Hepatic stellate cell (primary cell): Measurements from ENCODE around the gene MT1M.
"Not testable (repeated sequence)": the region's sequence is repeated elsewhere in the genome, so short reads cannot be mapped to it uniquely, and the experiment has no call there.

Experiments used
- DNase-seq: peaks from one replicate; pipeline ENCODE4 v3.0.0; 2011; ENCODE audit warnings: low spot score

The MT1M gene

GRCh38 chr16:56674570-56674969, 42.1 kb downstream of the MT1M start:
- DNase-seq = not testable (repeated sequence)

- DNase-seq = no peak
Measured at GRCh38 chr16:56675685-56676210, 43.3 kb downstream of the MT1M start.

- no peak for DNase-seq
Measured at GRCh38 chr16:56677474-56677873, 45.0 kb downstream of the MT1M start.

DNA sequence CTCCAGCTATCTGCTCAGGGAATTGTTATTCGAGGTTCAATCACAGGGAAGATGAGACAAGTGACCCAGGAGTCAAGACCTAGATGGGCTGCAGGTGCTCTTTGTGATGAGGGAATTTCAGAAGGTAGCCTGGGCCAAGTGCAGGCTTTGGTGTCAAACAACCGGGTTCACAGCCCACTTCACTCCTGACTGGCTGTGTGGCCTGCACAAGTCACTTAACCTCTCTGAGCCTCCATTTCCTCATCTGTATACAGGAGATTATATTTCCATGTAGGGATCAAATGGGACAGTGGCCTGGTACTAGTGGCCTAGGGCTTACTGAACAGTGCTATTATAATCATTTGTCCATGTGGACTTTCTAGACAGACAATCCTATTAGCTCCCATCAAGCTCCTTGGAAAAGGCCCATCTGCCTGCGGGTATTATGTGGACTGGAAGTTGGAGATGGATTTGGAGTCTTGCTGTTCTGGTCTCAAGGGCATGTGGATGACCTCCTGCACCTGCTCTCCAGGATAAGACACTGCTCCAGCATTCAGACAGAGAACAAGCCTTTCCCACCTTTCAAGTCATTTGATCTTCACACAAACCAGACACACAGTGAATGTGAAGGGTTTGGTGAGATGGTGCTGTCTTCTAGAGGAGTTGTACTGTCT, 46.7 kb downstream of the MT1M start:
- DNase-seq = no peak

DNA sequence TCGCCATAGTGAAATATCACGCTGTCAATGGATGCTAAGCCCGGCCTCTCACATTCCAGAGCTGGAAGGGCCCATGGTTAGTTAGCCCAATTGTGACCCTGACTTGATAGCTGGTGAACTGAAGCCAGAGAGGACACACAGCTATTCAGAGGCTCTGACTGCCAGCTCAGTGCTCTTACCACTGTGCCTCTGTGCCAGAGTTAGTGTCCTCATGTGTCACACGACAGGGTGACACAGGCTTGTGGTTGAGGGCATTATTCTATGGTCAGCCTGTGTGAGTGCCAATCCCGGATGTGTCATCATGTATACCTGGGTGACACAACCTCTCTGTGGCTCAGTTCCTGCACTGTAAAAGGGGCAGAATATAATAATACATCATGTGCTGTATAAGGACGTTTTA, 47.4 kb downstream of the MT1M start:
- DNase-seq = no peak

DNA sequence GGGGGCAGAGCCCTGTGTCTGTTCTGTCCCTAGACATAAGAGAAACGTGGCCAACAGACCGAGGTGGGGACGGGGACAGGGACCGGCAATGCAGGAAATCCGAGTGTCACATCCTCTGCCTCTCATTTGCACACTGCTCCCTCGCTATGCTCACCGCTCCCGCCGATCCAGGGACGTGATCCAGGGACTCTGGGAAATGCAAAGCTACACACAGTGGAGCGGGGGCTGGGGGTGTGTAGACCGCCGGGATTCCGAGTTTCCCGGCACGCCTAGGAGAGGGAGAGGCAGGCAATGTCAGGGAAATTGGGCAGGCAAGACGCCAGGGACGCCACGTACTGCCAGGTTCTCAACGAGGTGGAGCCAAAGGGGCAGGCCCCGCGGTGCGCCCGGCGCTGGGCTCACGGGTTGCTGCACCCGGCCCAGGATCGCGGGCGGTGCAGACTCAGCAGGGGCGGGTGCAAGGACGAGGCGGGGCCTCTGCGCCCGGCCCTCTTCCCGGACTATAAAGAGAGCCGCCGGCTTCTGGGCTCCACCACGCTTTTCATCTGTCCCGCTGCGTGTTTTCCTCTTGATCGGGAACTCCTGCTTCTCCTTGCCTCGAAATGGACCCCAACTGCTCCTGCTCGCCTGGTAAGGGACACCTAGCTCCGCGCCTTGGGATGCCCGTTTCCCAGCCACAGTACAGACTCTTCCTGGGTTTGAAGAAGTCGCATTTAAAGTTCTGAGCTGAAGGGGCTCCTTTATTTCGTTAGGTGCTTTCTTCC, 49.7 kb downstream of the MT1M start, which contains the start of gene MT1X:
TSS of gene MT1X (plus strand) at position 532 of the 764 bp plus-strand sequence. CDS start at position 603, 71 bp downstream.
- DNase-seq = peak; percentile 90

DNA sequence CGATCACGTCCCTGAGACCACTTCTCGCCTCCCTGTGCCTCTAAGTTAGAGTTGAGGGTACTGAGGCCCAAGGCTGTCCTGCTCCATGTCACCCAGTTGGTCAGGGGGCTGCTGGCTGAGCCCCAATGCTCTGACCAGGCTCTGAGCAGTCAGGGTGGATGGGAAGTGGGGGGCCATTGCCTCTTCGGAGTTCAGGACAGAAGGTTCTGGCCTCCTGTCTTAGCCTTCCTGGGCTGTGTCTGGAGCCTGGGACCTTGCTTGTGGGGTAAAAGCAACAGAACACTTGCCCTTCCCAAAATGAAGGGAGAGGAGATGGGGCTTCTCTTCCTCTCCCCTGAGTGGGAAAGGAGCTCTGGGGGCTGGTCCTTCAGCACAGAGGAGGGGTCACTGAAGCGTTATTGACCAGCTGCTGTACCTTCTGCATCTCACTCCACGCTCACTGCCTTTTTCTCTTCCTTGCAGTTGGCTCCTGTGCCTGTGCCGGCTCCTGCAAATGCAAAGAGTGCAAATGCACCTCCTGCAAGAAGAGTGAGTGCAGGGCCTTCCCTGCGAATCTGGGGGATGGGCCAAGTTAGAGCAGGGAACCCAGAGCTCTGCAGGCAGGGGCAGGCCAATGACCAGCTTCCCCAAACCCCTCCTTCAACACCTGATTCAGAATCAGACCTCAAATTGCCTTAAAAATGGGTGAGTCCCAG, 50.4 kb downstream of the MT1M start:
- no peak for DNase-seq
